Midbrain (tissue), 1 donor: ENCODE data around the gene TINAGL1.

ENCODE experiments used
- DNase-seq: peaks from one replicate; lab custom pipeline; 2025; lab: John Stamatoyannopoulos, UW

TINAGL1 gene

DNA sequence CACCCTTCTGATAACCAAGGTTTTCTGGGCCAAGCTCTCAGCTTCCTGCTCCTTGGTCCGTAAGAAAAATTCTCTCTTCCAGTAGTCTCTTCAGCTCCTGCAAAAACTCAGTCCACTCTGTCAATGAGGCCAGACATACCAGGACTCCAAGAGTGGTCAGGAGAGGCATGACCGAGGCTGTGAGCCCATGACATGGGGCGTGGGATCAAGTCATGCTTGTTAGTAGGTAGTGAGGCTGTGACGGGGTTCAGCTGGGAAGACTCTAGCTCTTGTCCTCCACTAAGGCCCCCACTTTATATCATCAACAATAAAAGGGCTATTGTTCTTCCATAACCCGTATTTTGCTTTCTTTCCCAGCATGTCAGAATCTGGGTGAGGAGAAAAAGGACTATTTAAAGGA, 31.0 kb downstream of the TINAGL1 start:
- DNase-seq = no peak

DNA sequence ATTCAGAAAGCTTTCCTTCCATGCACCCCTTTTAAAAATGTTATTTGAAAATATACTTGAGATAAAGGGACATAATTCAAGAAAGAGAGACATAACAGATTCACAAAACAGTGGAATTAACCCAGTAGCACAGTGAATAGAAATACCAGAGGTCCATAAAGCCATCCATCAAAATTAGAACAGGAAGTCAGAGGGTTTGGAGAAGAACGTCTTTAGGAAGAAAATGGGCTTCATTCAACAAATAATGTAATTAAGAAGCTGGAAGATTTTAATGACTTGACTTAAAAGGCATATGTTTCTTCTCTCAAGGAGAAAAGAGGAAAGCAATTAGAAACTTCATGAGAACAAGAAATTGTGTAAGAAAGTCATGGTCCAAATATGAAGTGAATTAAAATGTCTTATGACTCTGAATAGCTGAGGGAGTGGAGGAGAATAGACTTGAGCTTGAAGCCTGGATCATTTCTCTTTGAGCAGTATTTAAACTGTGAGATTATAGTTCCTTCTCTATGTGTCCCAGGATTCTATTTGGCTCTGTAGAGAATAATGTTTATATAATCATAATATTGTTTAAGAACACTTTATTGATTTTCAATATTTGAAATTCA, 33.3 kb downstream of the TINAGL1 start:
- DNase-seq = no peak

DNA sequence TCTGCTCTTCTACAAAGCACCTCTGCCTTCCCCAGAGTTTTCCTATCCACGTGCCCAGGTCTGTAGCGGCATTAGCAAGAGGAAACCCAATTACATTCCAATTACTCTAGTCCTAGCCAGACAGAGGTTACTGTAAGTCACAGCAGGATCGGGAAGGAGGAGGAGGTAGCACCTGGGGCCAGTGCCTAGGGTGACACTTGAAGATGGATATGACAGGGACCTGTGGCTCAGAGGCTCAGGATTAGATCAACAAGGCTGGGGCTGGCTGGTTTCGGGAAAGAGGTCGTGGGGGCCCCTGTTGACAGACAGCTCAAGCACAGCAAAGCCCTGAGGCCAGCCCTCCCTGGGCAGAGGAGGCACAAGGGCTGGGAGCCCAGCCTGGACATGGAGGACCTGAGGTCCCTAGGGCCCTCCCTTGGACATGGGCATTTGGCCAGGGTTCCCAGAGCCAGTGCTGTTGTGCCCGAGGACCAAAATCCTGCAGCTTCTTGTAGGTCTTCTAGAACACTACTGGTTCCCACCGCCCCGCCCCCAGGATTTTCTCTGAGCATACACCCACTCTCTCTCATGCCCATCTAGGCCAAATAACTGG, 38.2 kb downstream of the TINAGL1 start:
- DNase-seq = no peak

DNA sequence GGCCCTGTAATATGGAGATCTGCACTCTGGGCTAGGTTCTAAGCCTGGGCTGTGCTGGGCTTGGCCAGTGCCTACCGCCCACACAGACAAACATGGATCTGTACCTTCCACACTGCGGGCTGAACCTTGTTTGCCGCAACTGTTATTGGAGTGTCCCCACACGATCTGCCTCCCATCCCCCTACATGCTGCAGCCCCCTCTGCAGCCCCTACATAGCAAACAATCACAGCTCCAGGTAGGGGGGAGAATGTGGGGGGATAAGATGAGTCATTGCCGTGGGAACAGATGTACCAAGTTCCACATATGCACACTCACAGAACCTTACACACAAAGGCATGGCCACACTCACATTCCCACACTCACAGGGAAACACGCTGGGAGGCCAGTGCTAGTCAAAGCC, 39.1 kb downstream of the TINAGL1 start:
- DNase-seq = no peak

DNA sequence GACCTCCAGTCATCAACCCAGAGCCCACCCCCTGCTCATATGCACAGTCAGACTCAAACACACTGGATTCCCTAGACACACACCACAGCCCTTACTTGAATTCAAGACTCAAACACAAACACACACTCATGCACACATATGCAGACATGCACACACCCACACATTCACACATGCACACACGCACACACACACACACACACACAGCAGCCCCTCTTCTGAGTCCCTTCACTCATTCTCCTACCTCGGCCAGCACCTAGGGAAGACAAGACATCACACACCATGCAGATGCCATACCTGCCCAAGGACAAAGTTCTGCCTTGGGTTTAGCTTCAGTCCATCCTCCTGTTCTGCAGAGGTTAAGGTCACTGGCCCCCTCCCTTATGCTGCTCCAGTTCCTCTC, 39.6 kb downstream of the TINAGL1 start:
- no peak for DNase-seq

DNA sequence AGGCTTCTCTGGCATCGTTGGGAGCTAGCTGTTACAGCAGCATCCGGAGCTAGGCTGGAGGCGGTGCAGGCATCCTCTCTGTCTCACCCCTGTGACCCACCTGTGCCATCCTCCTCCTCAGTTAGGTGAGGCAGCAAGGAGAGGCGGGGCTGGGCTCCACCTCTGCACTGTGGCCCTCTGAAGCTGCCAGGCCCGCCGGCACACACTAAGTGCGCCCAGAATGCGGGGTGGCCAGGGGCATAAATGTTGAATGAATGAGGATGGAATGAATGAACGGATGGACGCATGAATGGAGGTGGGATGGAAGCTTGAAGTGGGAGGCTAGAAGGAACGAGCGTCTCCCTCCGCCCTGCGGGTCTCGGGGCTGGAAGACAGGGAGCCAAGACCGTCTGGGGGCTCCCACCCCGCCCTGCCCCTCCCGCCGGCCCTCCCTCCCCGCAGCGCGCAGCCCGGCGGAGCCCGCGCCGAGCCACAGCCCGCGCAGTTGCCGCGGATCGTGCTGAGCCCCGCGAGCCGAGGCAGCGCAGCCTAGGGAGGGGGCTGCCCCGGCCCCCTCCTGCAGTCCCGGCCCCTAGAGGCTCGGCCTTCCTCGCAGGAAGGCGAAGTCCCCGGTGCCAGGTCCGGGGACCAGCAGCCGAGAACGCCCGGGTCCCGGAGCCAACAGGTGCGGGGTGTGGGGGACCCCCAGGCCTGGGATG, 41.1 kb downstream of the TINAGL1 start, which contains the start of gene HCRTR1:
Gene HCRTR1 (plus strand): TSS at position 472 of the 698 bp plus-strand sequence. CDS start 1,504 bp downstream, outside the sequence.
- no peak for DNase-seq

DNA sequence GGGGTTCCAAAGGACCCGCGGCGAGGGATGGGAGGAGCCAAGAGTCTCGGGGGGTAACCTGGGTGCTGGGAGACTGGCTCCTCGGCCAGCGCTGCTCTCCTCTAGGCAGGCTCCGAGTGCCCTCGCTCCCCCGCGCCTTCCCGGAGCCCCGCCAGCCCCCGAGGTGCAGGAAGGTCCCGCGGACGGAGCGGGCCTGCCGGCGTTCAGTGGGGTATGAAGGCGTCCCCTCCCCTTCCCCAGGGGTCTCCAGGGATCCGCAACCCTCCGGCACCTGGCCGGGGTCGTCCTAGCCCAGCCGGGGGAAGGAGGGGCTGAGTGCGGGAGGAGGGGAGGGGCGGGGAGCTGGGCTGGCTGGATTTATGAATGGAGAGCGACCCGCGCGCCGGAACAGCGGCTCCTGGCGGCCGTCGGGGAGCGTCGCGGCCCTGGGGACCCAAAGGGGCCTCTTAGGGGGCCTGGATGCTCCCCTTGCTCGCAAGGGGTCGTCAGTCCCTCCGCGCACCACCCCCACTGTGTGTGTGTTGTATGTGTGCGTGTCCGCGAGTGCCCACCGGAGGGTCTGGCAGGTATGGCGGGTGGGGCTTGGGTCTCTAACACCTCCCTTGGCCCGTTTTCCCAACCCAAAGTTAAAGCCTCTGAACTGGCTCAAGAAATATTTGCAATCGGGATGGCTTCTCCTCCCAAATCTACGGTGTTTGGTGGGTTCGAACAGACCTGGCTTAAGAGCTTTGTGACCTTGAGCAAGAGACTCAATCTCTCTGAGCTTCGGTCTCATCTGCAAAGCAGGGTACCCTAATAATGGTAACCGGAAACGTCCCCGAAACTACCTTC, 41.8 kb downstream of the TINAGL1 start:
- DNase-seq = no peak

DNA sequence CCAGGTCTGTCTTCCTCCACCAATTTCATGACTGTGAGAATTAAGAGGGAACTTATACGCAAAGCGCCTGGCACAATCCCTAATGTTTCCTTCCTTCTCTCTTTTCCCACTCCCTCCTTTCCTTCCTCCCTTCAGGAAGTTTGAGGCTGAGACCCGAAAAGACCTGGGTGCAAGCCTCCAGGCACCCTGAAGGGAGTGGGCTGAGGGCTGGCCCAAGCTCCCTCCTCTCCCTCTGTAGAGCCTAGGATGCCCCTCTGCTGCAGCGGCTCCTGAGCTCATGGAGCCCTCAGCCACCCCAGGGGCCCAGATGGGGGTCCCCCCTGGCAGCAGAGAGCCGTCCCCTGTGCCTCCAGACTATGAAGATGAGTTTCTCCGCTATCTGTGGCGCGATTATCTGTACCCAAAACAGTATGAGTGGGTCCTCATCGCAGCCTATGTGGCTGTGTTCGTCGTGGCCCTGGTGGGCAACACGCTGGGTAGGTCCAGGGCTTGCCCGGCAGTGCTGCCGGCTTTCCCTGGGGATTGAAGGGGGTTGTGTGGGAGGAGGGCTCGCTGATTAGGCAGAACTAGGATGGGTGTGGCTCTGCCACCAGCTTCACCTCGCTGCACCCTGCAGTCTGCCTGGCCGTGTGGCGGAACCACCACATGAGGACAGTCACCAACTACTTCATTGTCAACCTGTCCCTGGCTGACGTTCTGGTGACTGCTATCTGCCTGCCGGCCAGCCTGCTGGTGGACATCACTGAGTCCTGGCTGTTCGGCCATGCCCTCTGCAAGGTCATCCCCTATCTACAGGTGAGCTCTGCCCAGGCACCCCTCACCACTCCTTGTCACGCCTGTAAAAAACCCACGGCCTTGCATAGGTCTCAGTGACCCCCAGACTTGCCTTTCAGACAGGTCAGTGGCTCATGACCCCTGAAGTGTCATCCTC, 42.9 kb downstream of the TINAGL1 start:
- DNase-seq = no peak

DNA sequence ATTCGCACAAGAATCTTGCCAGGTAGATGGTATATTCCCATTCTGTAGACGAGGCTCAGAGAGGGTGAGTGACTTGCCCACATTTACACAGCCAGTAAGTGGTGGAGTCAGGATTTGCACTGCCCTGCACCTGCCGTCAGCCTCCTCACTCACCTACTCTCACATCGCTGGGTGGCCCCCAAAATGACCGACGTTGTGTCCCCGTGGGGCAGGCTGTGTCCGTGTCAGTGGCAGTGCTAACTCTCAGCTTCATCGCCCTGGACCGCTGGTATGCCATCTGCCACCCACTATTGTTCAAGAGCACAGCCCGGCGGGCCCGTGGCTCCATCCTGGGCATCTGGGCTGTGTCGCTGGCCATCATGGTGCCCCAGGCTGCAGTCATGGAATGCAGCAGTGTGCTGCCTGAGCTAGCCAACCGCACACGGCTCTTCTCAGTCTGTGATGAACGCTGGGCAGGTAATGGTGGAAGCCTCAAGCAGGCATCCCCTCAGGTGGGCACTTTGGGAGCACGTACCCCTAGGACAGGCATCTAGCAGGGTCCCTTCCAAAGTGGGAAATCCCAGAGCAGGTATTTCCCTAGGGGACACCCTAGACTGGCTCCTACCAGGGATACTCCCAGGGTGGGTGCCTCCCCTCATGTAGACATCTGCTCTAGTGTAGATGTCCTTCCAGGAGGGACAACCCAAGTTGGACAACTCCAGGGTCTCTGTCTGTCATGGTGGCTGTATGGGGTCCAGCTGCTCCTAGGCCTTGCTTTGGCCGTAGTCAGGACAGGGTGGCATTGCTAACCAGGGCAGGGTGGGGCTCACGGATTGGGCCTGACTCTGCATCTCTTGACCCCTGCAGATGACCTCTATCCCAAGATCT, 44.5 kb downstream of the TINAGL1 start:
- DNase-seq = no peak

DNA sequence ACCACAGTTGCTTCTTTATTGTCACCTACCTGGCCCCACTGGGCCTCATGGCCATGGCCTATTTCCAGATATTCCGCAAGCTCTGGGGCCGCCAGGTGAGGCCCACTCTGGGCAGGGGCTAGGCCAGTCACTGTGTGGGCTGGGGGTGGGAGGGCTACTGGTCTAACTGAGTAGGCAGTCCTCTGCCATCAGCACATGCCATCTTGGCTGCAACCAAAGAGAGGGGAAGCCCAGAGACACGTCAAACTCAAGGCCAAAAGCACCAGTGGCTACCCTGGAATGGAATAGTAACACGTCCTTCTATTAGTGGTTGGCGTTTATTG, 45.1 kb downstream of the TINAGL1 start:
- DNase-seq = no peak

DNA sequence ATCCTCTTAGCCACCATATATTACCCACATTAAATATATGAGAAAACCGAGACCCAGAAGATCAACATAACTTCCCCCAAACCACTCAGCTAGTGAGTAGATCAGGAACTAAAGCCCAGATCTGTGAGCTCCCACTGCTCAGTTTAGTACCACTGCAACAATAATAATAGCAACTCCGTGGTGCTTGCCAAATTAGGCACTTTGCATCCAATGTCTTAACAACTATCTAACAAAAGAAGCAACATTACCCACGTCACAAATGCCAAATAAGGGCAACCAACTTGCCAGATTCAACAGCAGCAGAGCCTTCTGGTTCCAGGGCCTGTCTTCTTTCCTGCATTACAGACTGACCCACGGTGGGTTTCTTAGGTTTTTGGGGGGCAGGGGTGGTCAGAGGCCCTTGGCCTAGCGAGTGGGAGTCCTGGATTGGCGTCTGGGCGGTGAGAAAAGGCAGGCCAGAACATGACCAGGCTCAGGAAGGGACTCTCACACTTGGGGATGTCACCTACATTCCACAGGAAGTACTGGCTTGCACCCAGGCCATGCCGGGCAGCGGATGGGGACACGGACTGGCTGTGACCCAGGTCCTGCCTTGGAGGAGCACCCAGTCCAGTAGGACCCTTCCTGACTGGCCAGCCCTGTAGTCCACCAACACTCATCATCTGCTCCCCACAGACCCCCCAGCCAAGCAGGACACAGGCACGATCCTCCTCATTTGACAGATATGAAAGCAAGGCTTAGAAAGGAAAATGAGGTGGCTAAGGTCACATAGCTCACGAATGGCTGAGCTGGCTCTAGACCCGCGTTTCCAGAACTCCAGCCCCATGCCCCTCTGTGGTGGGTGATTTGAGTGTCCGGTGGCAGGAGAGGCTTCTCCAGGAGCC, 45.8 kb downstream of the TINAGL1 start:
- no peak for DNase-seq

DNA sequence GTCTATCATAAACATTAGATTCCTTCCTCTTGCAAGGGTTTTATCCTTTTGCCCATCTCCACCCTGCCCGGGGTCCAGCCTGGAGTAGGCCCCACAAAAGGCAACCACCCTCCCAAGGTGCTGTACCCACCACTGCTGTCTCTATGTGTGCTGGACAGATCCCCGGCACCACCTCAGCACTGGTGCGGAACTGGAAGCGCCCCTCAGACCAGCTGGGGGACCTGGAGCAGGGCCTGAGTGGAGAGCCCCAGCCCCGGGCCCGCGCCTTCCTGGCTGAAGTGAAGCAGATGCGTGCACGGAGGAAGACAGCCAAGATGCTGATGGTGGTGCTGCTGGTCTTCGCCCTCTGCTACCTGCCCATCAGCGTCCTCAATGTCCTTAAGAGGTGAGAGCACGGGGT, 47.0 kb downstream of the TINAGL1 start:
- DNase-seq = no peak

DNA sequence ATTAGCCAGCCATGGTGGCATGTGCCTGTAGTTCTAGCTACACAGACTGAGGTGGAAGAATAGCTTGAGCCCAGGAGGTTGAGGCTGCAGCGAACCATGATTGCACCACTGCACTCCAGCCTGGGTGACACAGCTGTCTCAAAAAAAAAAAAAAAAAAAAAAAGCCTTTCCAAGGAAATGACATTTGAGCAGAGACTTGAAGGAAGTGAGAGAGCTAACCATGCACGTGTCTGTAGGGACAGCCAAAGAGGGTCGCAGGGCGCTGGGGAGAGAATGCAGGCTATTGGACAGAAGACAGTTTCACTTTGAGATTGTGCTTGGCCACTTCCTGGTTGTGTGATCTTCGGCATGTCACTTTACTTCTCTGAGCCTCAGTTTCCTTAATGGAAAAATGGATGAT, 48.0 kb downstream of the TINAGL1 start:
- no peak for DNase-seq

DNA sequence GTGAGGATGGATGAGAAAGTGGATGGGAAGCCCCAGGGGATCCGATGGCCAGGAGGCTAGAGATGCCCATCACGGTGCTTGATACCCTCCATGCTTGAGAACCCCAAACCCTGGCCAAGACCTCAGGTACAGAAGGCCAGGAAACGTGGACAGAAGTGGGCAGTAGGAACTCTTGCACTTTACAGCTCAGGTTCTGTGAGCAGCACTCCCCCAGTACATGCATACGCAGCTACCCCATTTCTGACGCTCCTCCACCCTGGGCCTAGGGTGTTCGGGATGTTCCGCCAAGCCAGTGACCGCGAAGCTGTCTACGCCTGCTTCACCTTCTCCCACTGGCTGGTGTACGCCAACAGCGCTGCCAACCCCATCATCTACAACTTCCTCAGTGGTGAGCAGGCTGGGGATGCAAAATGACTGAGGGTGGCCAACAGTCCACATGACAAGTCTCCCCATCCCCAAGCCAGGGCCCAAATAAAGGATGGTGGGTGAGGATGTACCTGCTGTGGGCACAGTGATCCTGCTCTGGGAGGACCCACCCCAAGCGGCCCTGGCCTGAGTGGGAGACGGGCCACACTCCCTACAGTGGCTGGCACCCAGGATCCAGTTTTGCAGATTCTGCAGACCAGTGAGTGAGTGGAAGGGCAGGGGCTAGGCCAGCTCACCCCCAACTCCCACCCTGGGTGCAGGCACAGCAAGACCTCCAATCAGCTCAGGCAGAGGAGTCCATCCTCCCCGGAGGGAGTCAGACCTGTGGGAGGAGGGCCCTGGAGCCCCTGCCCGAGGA, 48.6 kb downstream of the TINAGL1 start:
- no peak for DNase-seq

DNA sequence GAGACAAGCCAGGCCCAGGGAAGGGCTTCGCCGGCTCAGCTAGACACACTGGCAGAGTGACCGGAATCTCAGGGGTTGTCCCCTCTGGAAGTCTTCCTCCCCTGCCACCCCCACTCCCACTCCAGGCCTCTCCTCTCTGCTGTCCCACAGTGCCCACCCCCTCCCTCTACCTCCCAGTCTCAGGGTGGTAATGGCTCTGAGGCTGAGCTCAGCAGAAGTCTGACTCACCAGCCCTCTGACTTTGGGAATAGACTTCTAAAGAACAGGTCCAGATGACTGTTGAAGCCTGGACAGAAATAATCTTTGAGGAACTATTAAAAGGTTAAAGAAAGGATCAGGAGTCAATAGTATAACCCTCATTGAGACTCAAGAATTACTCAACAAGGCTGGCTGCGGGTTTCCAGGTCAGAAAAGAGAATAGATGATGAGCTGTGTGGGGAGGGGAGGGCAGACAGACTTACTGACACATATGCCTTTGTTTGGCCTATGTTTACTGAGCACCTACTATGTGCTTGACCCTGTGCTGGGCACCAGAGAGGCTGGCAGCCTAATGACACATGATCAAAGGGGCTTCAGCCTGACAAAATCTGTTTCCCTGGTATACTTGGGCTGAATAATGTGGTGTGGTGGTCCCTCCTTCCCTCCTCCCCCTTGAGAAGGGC, 49.4 kb downstream of the TINAGL1 start:
- DNase-seq = no peak

DNA sequence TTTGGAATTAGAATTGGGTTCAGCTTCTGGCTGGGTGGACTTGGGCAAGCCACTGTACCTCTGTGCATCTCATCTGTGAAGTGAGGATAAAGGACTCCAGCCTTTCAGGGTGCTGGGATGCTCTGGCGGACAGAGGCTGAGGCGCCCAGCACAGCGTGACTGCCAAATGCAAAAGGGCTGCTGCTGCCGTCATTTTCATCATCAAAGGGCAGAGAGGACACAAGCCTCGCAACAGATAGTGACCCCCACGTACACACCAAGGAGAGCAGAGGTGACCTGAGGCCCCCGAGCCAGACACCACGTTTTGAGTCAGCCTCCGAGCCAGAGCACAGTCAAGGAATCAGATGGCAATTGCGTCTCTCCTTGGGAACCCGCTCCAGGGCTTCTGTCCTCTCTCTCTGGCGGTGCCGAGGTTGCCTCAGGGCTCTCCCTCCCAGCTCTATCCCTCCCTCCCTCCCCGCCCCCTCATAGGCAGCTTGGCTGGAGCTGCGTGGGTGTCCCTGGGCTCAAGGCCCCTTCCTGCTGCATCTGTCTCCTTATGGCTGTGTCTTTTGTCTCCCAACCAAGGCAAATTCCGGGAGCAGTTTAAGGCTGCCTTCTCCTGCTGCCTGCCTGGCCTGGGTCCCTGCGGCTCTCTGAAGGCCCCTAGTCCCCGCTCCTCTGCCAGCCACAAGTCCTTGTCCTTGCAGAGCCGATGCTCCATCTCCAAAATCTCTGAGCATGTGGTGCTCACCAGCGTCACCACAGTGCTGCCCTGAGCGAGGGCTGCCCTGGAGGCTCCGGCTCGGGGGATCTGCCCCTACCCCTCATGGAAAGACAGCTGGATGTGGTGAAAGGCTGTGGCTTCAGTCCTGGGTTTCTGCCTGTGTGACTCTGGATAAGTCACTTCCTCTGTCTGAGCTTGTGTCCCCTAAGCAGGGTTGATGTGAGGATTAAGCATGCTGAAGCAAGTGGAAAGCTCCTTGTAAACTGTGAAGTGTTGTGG, 50.2 kb downstream of the TINAGL1 start:
- DNase-seq = no peak

DNA sequence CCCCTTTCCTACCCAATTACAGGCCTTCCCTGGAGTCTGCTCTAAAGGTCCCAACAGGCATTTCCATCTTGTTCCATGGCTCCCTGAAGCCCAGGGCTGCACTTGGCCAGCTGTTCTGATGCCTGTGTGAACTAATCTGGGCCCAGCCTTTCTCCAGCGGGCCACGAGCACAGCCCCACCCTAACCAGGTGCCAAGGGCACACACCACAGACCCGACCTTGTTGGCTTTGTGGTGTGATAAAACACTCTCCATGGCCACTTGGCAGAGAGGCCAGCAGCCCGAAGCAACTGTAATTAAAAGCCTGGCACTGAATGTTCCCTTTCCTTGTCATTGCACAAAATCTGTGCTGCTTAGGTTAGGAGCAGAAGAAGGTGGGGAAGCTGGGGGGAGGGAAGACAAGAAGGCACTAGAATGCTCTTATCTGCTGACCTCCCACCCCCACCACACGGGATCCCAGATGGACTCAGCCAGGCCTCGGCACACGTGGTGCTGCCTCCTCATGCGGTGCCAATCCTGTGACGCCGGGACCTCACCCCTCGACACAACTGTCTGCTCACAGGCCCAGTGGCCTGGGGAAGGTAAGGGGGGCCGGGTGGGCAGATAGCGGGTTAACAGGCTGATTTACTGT, 51.1 kb downstream of the TINAGL1 start:
- peak; percentile 36 for DNase-seq
